Glutamatergic neuron (in vitro differentiated cells): ENCODE data around the gene PRPF6. TPM values are rescaled to one million over a fixed set of nuclear protein-coding genes. Genes with fewer than 3 reads are reported as not detected.

Source experiments
- DNase-seq: peaks from one replicate; pipeline ENCODE4 v3.0.0; 2022
- H3K27ac Mint-ChIP-seq: one replicate; pipeline ENCODE4 v1.8.0; 2020; ENCODE audit warnings: mild to moderate bottlenecking, mixed read lengths, inconsistent platforms; ENCODE audit not compliant: unreplicated experiment
- H3K27me3 Mint-ChIP-seq: one replicate; pipeline ENCODE4 v1.8.0; 2020; ENCODE audit warnings: mild to moderate bottlenecking, moderate library complexity, mixed read lengths, inconsistent platforms; ENCODE audit not compliant: unreplicated experiment
- H3K36me3 Mint-ChIP-seq: one replicate; pipeline ENCODE4 v1.8.0; 2020; ENCODE audit warnings: mild to moderate bottlenecking, mixed read lengths, inconsistent platforms; ENCODE audit not compliant: unreplicated experiment
- H3K4me1 Mint-ChIP-seq: one replicate; pipeline ENCODE4 v1.8.0; 2020; ENCODE audit warnings: mild to moderate bottlenecking, low read depth, mixed read lengths, inconsistent platforms; ENCODE audit not compliant: unreplicated experiment
- H3K4me3 Mint-ChIP-seq: one replicate; pipeline ENCODE4 v1.8.0; 2020; ENCODE audit warnings: mild to moderate bottlenecking, mixed read lengths, inconsistent platforms; ENCODE audit not compliant: unreplicated experiment
- H3K9me3 Mint-ChIP-seq: one replicate; pipeline ENCODE4 v1.8.0; 2020; ENCODE audit warnings: mild to moderate bottlenecking, moderate library complexity, mixed read lengths, inconsistent platforms; ENCODE audit not compliant: unreplicated experiment
- CTCF ChIP-seq: fragments of 200-600 bp; sonication (generic); IDR thresholded peaks from one replicate; pipeline ENCODE4 v1.5.0; 2021; ENCODE audit not compliant: partially characterized antibody, unreplicated experiment
- total RNA-seq: library from RNA; stranded (reverse); fragmentation: NEBNext Ultra II Directional; extraction: Animal tissue kit (Norgen Biotek cat#: 25700); gene quantifications from one replicate; pipeline ENCODE4 v1.2.1, GENCODE V29; 2021; ENCODE audit not compliant: unreplicated experiment

PRPF6 gene
- total RNA-seq, 1 donor from 2014 or later = 60.9 TPM

- DNase-seq = no peak
- H3K27ac Mint-ChIP-seq = no peak overlapping the region
- H3K27me3 Mint-ChIP-seq = peaks cover 27% of the 10 kb centered on the region
- H3K36me3 Mint-ChIP-seq = no peaks in the 10 kb centered on the region
- TF ChIP-seq CTCF = no peak
- no peak overlapping the region for H3K4me3 Mint-ChIP-seq
- H3K4me1 Mint-ChIP-seq = peaks cover 30% of the 10 kb centered on the region
- peaks cover 8% of the 10 kb centered on the region for H3K9me3 Mint-ChIP-seq
These were observed 29.3 kb upstream of the PRPF6 start for GRCh38 chr20:63951398-63952209.

- H3K4me3 Mint-ChIP-seq = no peak overlapping the region
- peaks cover 23% of the 10 kb centered on the region for H3K27me3 Mint-ChIP-seq
- peaks cover 8% of the 10 kb centered on the region for H3K9me3 Mint-ChIP-seq
- no peak for DNase-seq
- no peak for TF ChIP-seq CTCF
- no peak overlapping the region for H3K27ac Mint-ChIP-seq
- H3K4me1 Mint-ChIP-seq = peaks cover 26% of the 10 kb centered on the region
- H3K36me3 Mint-ChIP-seq = no peaks in the 10 kb centered on the region
These were observed 28.8 kb upstream of the PRPF6 start for GRCh38 chr20:63952210-63952535.

GRCh38 chr20:63952769-63953168 lies 28.2 kb upstream of the PRPF6 start:
- Mint-ChIP-seq H3K27ac (no peak overlapping the region), H3K4me3 (no peak overlapping the region)

GRCh38 chr20:63953764-63954429 lies 27.0 kb upstream of the PRPF6 start:
- Mint-ChIP-seq H3K9me3 (peaks cover 5% of the 10 kb centered on the region), H3K27ac (peak overlapping the region; percentile 80), H3K4me3 (peak overlapping the region; percentile 89), H3K27me3 (peaks cover 13% of the 10 kb centered on the region), H3K4me1 (peaks cover 17% of the 10 kb centered on the region), H3K36me3 (no peaks in the 10 kb centered on the region)
- TF ChIP-seq CTCF = no peak
- no peak for DNase-seq

More at GRCh38 chr20:63952769-63953168, 28.2 kb upstream of the PRPF6 start:
- DNase-seq = no peak
- Mint-ChIP-seq H3K36me3 (no peaks in the 10 kb centered on the region), H3K4me1 (peaks cover 25% of the 10 kb centered on the region), H3K9me3 (peaks cover 8% of the 10 kb centered on the region), H3K27me3 (peaks cover 21% of the 10 kb centered on the region)
- TF ChIP-seq CTCF = no peak

GRCh38 chr20:63955281-63955826 lies 25.6 kb upstream of the PRPF6 start:
- Mint-ChIP-seq H3K9me3 (no peaks in the 10 kb centered on the region), H3K4me3 (peak overlapping the region; percentile 89), H3K27me3 (peaks cover 2% of the 10 kb centered on the region), H3K36me3 (no peaks in the 10 kb centered on the region), H3K4me1 (peaks cover 7% of the 10 kb centered on the region), H3K27ac (peak overlapping the region; percentile 48)
- peak; percentile 9 for TF ChIP-seq CTCF
- DNase-seq = no peak
